Measurements from ENCODE around the gene RASAL1. TPM values are rescaled to one million over a fixed set of nuclear protein-coding genes. Genes with fewer than 3 reads are reported as not detected.

The RASAL1 gene
- total RNA-seq, 2 donors from 2014 or later: 9.0 to 10.2 TPM

- no peak for DNase-seq
- Histone ChIP-seq H3K27me3 (no peaks in the 10 kb centered on the region), H3K36me3 (no peaks in the 10 kb centered on the region), H3K9me3 (no peaks in the 10 kb centered on the region), H3K4me3 (no peak overlapping the region), H3K9ac (ENCODE audit: low read depth in 2 of 2, low read length in 2 of 2) (no peak overlapping the region), H3K27ac (no peak overlapping the region), H3K4me1 (peaks cover 6% of the 10 kb centered on the region)
- intact Hi-C loops (cut with DNase I): loop anchor here (5.0 to 10.0 kb wide), 2 partner anchors 48 to 59 kb away; no protein-coding TSS in a partner anchor
- TF ChIP-seq, protein P1, sequence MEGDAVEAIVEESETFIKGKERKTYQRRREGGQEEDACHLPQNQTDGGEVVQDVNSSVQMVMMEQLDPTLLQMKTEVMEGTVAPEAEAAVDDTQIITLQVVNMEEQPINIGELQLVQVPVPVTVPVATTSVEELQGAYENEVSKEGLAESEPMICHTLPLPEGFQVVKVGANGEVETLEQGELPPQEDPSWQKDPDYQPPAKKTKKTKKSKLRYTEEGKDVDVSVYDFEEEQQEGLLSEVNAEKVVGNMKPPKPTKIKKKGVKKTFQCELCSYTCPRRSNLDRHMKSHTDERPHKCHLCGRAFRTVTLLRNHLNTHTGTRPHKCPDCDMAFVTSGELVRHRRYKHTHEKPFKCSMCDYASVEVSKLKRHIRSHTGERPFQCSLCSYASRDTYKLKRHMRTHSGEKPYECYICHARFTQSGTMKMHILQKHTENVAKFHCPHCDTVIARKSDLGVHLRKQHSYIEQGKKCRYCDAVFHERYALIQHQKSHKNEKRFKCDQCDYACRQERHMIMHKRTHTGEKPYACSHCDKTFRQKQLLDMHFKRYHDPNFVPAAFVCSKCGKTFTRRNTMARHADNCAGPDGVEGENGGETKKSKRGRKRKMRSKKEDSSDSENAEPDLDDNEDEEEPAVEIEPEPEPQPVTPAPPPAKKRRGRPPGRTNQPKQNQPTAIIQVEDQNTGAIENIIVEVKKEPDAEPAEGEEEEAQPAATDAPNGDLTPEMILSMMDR (IDR thresholded peaks at IDR 0.05): no peak
Observed at GRCh38 chr12:113095405-113095804, 40.2 kb downstream of the RASAL1 start.

- no peak overlapping the region for H3K27ac ChIP-seq
- H3K27me3 ChIP-seq: no peaks in the 10 kb centered on the region
- H3K4me3 ChIP-seq: no peak overlapping the region
- peaks cover 6% of the 10 kb centered on the region for H3K4me1 ChIP-seq
- H3K36me3 ChIP-seq: no peaks in the 10 kb centered on the region
- intact Hi-C loops (cut with DNase I): loop anchor here (5.0 to 10.0 kb wide), 2 partner anchors 47 to 60 kb away; no protein-coding TSS in a partner anchor
- H3K9me3 ChIP-seq: no peaks in the 10 kb centered on the region
- no peak overlapping the region for H3K9ac ChIP-seq (ENCODE audit: low read depth in 2 of 2, low read length in 2 of 2)
- TF ChIP-seq, protein P1 (IDR thresholded peaks at IDR 0.05): no peak
- no peak for DNase-seq
Observed at GRCh38 chr12:113094738-113095137, 40.8 kb downstream of the RASAL1 start.

- Histone ChIP-seq H3K36me3 (no peaks in the 10 kb centered on the region), H3K4me3 (no peak overlapping the region), H3K27ac (no peak overlapping the region), H3K27me3 (no peaks in the 10 kb centered on the region), H3K4me1 (peaks cover 6% of the 10 kb centered on the region), H3K9ac (ENCODE audit: low read depth in 2 of 2, low read length in 2 of 2) (no peak overlapping the region), H3K9me3 (no peaks in the 10 kb centered on the region)
- TF ChIP-seq, protein P1 (IDR thresholded peaks at IDR 0.05): no peak
- intact Hi-C loops (cut with DNase I): loop anchor here (10.0 kb wide), 1 partner anchor 61 kb away; no protein-coding TSS in a partner anchor
- no peak for DNase-seq
Observed at GRCh38 chr12:113093409-113094101, 42.0 kb downstream of the RASAL1 start.

DNA sequence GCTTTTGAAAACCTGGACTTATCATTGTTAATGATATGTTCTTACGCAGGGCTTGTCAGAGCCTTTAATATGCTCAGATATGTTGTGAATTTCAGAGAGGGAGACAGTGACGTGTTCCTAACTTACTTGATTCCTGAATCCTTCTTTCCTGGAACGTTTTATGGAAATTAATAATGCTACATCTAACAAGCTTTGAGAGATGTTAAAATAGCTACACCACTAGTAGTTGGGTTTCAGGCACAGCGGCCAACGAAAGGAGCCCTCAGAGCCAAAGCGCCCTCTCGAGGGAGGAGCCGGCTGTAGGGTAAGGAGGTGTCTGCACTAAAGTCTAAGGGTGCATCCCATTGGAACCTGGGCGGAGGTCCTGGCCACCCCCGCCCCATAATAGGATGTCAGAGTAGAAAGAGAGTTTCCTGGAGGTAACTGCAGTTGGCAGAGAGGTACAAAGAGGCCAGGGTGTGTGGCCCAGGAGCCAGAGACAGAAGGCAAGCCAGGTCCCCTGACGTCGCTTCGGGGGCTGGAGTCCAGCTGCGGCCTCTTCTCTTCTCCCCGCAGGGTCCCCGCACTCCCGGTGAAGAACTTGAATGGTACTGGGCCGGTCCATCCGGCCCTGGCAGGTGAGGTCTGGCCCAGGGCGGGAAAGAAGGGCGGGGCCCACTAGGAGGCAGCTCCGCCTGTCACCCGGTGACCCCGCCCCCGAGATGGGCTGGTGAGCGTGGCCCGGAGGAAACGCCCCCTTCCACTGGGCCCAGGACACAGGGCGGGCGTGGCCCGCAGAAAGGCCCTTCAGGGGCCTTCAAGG, 42.8 kb downstream of the RASAL1 start:
- Histone ChIP-seq H3K36me3 (no peaks in the 10 kb centered on the region), H3K27ac (no peak overlapping the region), H3K9me3 (no peaks in the 10 kb centered on the region), H3K9ac (ENCODE audit: low read depth in 2 of 2, low read length in 2 of 2) (no peak overlapping the region), H3K4me1 (peaks cover 6% of the 10 kb centered on the region), H3K27me3 (no peaks in the 10 kb centered on the region), H3K4me3 (no peak overlapping the region)
- TF ChIP-seq, protein P1 (IDR thresholded peaks at IDR 0.05): no peak
- peak; percentile 80 for DNase-seq
- intact Hi-C loops (cut with DNase I): loop anchor here (10.0 kb wide), 1 partner anchor 62 kb away; no protein-coding TSS in a partner anchor

DNA sequence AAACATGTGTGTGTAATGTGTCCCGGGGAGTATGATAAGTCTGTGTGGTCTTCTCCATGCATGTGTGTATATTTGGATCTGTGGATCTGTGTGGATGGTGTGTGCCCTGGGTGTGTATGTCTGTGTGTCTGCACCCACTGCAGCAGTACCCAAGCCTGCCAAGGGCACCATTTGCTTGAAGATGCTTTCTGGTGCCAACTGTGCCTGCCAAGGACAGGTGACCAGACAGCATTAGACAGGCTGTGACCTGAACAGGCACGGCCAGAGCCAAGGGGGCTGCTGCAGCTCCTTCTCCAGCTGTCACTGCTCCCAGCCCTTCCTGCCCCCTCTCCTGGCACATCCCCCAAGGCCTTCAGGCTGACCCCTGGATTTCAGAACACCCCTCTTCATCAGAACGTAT, 44.1 kb downstream of the RASAL1 start:
- H3K9me3 ChIP-seq: no peaks in the 10 kb centered on the region
- intact Hi-C loops (cut with DNase I): loop anchor here (10.0 kb wide), 1 partner anchor 63 kb away; no protein-coding TSS in a partner anchor
- H3K27me3 ChIP-seq: no peaks in the 10 kb centered on the region
- H3K27ac ChIP-seq: no peak overlapping the region
- H3K4me1 ChIP-seq: peaks cover 6% of the 10 kb centered on the region
- H3K36me3 ChIP-seq: no peaks in the 10 kb centered on the region
- TF ChIP-seq, protein P1 (IDR thresholded peaks at IDR 0.05): no peak
- no peak overlapping the region for H3K4me3 ChIP-seq
- no peak for DNase-seq
- H3K9ac ChIP-seq (ENCODE audit: low read depth in 2 of 2, low read length in 2 of 2): no peak overlapping the region
